Stimulated activated CD8-positive, alpha-beta memory T cell treated with anti-CD3 and anti-CD28 coated beads, Interleukin-15, amount 100 ng/mL, for 1 hour (primary cell): ENCODE results near the gene POU2F1.

ENCODE experiments used
- DNase-seq: peaks from one replicate; pipeline ENCODE4 v3.0.0-alpha.2; 2020; ENCODE audit warnings: low read depth

Gene POU2F1

DNA sequence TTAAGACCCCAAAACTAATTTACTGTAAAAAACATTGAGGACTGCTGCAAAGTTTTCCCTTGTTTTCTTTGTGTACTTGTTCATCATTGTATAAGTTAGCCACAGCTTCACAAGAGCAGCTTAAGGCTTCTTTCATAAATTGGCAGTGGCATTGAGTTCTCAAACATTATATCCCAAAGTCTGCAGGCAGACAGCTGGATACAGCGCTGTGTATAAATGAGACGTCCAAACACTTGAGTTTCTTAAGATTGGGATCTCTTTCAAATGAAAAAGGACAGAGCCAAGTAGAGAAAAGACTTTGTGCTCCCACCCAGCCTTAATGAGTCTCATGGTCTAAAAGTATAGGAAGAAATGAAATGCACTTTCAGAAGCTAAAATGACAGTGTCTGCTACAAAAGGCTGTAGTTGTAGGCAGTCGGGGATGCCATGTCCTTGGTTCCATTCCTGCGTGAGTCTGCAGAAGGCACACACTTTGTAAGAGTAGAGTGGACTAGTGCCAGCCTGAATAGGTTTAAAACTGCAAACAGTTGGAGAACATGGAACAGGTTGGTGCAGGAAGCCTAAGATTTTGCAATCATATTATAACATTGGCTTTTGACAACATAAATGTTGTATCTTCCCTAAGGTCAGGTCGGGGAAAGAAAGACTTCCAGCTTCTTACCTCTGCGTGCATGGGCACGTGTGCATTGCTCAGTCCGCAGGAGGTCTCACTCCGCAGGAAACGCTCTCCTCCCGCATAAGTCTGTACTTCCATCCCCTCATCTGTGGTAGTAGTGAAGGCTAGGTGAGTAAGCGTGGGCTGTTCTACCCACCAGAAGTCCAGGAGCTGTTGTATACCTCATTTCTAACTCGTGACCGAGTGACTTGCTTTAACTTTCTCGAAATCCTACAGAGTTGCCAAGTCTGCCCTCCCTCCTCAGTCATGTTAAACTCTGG lies 203.3 kb downstream of the POU2F1 start:
- DNase-seq: no peak

DNA sequence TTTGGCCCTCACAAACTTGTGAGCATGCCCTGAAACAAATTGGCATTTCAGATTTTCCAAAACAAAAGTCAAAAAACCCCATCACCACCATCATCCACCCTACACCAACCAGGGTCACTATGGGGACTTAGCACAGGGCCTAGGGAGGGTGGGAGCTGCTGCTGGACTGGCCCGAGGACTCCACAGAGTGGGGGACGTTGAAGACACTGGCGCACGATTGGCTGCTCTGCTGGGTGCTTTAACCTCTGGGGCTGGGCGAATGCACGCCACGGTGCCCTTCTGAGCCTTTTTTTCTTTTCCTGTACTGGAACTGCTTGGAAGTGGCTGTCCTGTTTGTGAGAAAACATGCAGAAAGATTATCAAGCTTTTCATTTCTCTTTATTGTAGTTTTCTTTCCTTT lies 204.8 kb downstream of the POU2F1 start:
- DNase-seq: no peak

DNA sequence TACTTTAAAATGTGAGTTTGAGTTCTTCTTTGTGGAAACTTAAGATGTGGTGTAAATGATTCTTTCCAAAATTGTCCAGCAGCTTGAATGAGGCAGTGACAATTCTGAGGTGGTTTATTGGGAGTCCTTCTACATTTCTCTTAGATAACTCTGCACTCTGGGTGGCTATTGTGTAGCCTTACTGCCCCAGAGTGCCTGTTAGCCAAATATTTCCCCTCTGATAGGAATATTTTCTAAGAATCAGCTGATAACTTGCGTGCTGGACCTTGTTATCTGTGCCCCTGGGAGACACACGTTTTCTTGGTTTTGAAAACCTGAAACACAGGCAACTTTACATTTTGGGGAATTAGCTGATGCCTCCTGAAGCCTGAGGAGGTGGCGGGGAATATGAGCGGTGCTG lies 206.0 kb downstream of the POU2F1 start:
- DNase-seq: no peak

- DNase-seq: no peak
These were observed 207.2 kb downstream of the POU2F1 start for GRCh38 chr1:167427848-167428247.

GRCh38 chr1:167428395-167428794 lies 207.7 kb downstream of the POU2F1 start:
- DNase-seq: no peak

GRCh38 chr1:167429612-167430011 lies 208.9 kb downstream of the POU2F1 start:
- no peak for DNase-seq

DNA sequence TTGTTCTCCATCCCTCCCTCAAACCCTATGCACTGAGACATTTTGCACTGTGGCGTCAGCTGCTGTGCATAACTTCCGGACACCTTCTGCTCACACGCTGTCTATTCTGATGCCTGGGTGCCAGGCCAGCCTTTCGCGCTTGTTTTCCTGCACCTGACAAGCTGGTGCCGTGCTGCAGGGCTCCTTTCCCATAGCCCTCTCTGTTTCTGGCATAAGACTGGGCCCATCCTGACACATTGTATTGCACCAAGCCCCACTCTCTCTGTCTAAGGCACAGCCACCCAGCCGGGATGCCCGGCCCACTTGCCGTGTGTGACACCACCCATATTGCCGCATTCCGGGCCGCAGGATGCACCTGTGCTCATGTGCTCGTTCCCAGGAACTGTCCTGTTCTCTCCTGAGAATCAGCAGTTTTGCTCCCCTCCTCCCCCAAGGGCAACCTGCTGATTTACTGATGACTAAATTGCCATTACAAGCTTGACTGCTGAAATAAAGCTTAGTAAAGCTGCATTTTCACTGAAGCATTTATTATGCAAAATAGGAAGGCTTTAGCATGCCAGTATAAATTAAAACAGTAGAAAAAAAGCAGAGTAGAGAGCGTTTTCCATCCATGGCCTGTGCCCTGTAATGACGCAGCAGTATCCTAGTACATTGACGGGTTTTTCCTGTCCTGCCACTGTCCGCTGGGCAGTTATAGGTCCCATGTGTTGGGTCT lies 209.6 kb downstream of the POU2F1 start:
- DNase-seq: no peak

DNA sequence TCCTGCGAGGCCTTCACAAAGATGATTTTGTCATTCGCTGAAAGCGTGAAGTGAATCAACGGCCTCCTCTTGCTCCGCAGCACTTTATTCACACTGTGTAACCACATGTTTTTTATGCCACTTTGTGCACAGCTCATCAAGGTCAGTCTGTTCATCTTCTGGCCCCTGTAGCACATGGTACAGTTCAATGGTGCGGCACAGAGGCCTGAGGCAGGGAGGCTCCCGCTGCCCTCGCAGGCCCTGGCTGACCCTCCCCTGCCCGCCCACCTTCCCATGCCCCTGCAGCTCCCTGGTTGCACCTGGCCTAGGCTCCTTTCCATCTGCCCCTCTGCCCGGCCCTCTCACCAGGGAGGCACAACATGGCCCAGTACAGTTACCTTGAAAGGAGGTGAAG lies 210.2 kb downstream of the POU2F1 start:
- DNase-seq: no peak

DNA sequence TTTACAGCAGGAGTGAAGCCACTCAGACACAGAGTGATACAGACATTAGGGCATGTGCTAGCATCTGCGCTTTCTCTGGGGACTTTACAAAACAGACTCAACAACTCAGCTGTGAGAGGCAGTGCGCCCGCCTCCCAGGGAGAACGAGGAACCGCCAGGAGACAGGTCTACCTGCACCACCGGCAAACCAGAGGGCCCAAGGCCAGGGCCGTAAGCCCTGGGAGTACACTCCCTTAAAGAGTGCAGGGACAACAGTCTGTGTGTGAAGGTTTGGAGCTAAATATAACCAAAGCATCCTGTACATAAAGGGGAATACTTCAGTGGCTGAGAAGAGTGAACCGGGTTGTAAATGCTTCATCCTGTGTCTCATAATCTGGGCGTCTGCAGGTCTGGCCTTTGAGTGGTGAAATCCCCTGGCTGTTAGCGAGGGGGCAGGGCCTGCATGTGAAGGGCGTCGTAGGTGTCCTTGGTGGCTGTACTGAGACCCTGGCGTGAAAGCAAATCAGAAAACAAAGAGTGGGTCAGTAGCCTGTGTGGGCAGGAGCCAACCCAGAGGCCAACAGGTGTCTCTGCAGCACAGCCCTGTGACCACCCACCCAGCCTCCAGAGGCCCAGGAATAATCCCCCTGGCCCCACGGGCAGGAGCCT lies 210.7 kb downstream of the POU2F1 start:
- no peak for DNase-seq

DNA sequence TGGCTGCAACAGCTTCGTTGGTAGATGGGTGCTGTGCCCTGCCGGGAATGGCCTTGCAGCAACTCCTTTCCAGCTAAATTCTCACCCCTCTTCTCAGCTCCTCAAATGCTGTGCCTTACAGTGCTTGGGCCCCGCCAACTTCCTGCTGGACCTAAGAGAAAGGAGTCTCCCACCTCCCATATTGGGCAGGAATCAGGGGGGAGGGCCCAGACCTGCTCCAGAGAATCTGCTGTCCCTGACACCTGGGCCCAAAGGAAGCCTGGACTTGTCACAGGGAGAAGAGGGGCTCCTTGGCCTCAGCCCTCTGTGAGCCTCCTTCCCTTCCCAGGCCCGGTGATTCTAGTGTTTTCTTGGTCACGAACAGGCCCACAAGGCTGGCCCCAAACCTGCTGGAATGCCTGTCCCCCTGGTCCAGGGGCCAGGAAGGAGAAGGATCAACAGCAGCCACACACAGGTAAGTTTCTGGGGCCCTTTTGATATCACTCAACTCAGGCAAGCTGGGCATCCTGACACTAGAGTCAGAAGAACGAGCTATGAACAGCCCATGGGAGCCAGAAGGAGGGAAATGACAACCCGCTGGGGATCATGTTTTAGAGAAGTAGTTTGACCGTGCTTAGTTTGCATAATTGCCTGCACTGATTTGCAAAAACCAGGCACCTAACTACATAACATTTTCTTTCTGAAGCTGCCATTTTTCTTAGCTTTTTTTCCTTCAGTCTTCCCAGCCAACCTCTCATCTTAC lies 211.4 kb downstream of the POU2F1 start:
- no peak for DNase-seq

GRCh38 chr1:167432780-167433179 lies 212.1 kb downstream of the POU2F1 start:
- no peak for DNase-seq

- no peak for DNase-seq
These were observed 213.2 kb downstream of the POU2F1 start for GRCh38 chr1:167433884-167434283.

- no peak for DNase-seq
These were observed 213.6 kb downstream of the POU2F1 start for GRCh38 chr1:167434306-167434705.

GRCh38 chr1:167435484-167435883 lies 214.8 kb downstream of the POU2F1 start:
- no peak for DNase-seq

DNA sequence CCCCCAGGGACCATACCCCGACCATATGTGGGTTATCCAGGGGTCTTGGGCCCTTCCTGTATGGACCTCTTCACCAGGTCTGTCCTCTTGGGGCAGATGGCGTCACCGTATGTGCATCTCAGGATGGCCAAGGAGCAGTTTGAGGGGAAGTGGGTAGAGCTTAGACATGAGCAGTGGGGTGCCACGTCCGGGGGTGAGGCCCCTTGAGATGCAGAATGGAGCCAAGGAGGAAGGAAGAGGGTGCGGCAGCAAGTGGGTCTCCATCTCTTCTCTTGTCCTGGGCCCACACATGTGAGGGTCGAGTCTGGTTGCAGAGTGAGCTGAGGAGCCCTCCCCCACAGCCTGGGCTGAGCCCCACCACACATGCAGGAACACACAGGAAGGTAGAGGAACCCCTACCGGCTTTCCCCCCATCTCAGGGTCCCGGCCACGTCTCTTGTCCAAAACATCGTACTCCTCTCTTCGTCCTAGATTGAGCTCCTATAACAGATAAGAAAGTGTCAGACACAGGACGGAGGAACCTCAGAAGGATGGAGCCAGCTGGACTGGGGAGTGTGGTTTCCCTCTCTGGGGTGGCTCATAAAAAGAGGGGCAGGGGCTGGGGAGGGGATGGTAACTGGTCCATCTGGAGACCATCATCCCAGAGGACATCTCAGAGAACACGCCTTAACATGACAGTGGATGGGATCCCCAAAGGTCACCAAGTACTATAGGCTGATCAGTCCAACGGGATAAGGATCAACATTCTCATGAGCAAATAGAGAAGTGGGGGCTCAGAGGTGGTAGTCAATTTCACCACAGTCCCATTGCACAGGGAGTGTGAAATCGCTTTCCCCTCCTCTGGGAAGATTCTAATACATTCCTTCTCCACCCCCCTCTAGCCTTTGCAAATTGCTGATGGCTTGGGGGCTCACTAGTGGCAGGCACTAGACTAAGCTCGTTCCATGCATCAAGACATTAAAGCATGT lies 217.8 kb downstream of the POU2F1 start:
- no peak for DNase-seq

DNA sequence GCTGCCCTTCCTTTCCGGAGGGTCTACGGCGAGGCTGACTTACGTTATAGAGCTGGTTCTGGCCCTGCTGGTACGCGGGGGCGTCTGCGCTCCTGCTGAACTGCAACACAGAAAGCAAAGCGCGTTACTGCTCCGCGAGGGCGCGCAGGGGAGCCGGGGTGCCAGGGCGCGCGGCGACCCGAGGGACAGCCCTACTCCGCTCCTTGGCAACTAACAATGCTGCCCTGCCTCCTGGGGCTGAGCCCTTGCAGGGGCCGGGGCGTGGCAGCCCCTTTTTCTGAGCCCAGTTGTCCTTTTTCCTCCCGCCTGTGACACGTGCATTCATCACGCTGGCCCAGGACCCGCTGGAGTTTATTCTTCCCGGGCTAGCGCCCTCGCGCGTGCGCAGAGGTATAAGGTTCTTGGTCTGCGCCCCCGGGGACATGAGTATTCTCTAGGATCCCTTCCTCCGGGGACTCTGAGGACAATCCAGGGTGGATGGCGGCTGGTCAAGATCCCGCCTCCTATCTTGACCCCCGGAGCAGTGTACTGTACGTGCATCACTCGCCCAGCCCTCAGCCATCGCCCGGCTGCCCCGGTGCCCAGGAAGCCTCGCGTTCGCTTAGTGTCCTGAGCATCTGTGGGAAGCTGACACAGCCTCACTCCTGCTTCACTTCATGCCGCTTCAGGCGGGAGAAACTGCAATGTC lies 218.8 kb downstream of the POU2F1 start:
- no peak for DNase-seq

DNA sequence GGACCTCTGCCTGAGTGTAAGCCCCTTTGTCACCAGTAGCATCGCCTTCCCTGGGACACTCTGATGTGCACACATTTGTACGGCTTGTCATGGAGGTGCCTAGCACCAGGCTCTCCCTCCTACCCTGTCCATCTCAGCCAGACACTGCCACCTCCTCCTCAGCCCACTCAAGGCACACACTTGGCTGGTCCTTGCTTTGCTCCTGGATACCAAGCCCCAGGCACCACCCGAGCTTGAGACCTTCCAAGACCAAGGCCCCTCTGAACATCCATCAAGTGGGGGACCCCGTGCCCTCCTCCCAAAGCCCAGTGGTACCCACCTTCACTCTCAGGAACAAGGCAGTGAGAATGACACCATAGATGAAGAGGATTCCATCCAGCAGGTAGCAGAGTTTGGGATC lies 219.7 kb downstream of the POU2F1 start:
- DNase-seq: no peak

DNA sequence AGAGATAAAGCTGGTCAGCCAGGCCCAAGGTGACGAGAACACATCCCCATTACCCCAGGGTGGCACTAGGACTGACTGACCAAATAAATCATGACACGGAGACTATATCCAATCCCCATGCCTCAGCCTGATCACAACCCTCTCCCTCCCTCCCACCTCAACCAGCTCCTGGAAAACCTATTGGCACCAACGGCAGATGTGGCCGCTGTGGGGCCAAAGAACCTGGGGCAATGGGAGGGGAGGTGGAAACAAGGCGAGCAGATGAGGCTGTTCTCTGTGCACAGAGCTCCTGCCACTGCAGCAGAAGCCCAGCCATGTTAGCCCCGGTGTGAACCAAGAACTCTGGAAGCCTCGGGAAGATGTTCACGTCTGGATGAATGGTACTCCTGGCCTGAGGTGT lies 220.1 kb downstream of the POU2F1 start:
- DNase-seq: no peak

- no peak for DNase-seq
These were observed 220.5 kb downstream of the POU2F1 start for GRCh38 chr1:167441222-167441621.

GRCh38 chr1:167442142-167442848 lies 221.6 kb downstream of the POU2F1 start:
- DNase-seq: peak; percentile 74
